GM19468 (cell line): ENCODE data around the gene STRIT1.
"Not testable (repeated sequence)": the region's sequence is repeated elsewhere in the genome, so short reads cannot be mapped to it uniquely, and the experiment has no call there.

Source experiments
- ATAC-seq: cut with Tn5 transposase; IDR thresholded peaks from one replicate; pipeline ENCODE4 v1.9.1; 2021; ENCODE audit warnings: mild to moderate bottlenecking, moderate library complexity, moderate number of reproducible peaks; ENCODE audit not compliant: unreplicated experiment; ENCODE audit errors: extremely low read depth

Gene STRIT1

GRCh38 chr3:155316426-155316825 lies 22.9 kb upstream of the STRIT1 start:
- no peak for ATAC-seq

GRCh38 chr3:155313916-155314315 lies 20.4 kb upstream of the STRIT1 start:
- ATAC-seq, result no peak

- ATAC-seq, result no peak
Measured at GRCh38 chr3:155313300-155313699, 19.8 kb upstream of the STRIT1 start.

GRCh38 chr3:155312781-155313180 lies 19.3 kb upstream of the STRIT1 start:
- ATAC-seq, result no peak

- ATAC-seq, result no peak
Measured at GRCh38 chr3:155309581-155309980, 16.1 kb upstream of the STRIT1 start.

GRCh38 chr3:155308831-155309230 lies 15.3 kb upstream of the STRIT1 start:
- no peak for ATAC-seq

- no peak for ATAC-seq
Measured at GRCh38 chr3:155307183-155307582, 13.7 kb upstream of the STRIT1 start.

GRCh38 chr3:155304394-155304793 lies 10.9 kb upstream of the STRIT1 start:
- no peak for ATAC-seq

GRCh38 chr3:155303540-155304097 lies 10.1 kb upstream of the STRIT1 start:
- ATAC-seq, result no peak

GRCh38 chr3:155302891-155303290 lies 9.4 kb upstream of the STRIT1 start:
- no peak for ATAC-seq

- no peak for ATAC-seq
Measured at GRCh38 chr3:155302481-155302880, 9.0 kb upstream of the STRIT1 start.

- no peak for ATAC-seq
Measured at GRCh38 chr3:155297100-155297499, 3.6 kb upstream of the STRIT1 start.

GRCh38 chr3:155296413-155296812 lies 2.9 kb upstream of the STRIT1 start:
- no peak for ATAC-seq

- ATAC-seq, result no peak
Measured at GRCh38 chr3:155292693-155293092, 790 bp downstream of the STRIT1 start.

- ATAC-seq, result no peak
Measured at GRCh38 chr3:155292133-155292532, 1.4 kb downstream of the STRIT1 start.

- no peak for ATAC-seq
Measured at GRCh38 chr3:155286736-155287135, 6.7 kb downstream of the STRIT1 start.

GRCh38 chr3:155285936-155286335 lies 7.5 kb downstream of the STRIT1 start:
- ATAC-seq, result no peak

GRCh38 chr3:155283092-155284056 lies 10.1 kb downstream of the STRIT1 start:
- ATAC-seq, result no peak

- ATAC-seq, result no peak
Measured at GRCh38 chr3:155282385-155283091, 10.9 kb downstream of the STRIT1 start.

GRCh38 chr3:155281912-155282311 lies 11.6 kb downstream of the STRIT1 start:
- no peak for ATAC-seq

- ATAC-seq, result not testable (repeated sequence)
Measured at GRCh38 chr3:155276089-155276488, 17.4 kb downstream of the STRIT1 start.
